Activated T-helper 1 cell treated with anti-CD3 and anti-CD28 coated beads, Interleukin-12 subunit alpha, Interleukin-12 subunit beta, Interleukin-2, Interleukin-4 antibody, amounts not matched to agents 30 ng/mL and 10 ng/mL and 1 ng/mL, durations not matched to agents 14 hours and 24 hours and 36 hours (primary cell): ENCODE results near the gene COL18A1. TPM values are rescaled to one million over a fixed set of nuclear protein-coding genes. Genes with fewer than 3 reads are reported as not detected.

Source experiments
- DNase-seq: peaks from one replicate; pipeline ENCODE4 v3.0.0; 2021; ENCODE audit warnings: low spot score
- H3K27ac Mint-ChIP-seq: one replicate; pipeline ENCODE4 v1.8.0; 2021; ENCODE audit warnings: mild to moderate bottlenecking, mixed read lengths
- H3K27me3 Mint-ChIP-seq: one replicate; pipeline ENCODE4 v1.8.0; 2022; ENCODE audit warnings: mild to moderate bottlenecking, moderate library complexity, mixed read lengths; ENCODE audit not compliant: insufficient read depth
- H3K36me3 Mint-ChIP-seq: one replicate; pipeline ENCODE4 v1.8.0; 2021; ENCODE audit warnings: low read depth, mixed read lengths
- H3K4me1 Mint-ChIP-seq: one replicate; pipeline ENCODE4 v1.8.0; 2021; ENCODE audit warnings: low read depth, mixed read lengths
- H3K4me3 Mint-ChIP-seq: one replicate; pipeline ENCODE4 v1.8.0; 2021; ENCODE audit warnings: mild to moderate bottlenecking, moderate library complexity, mixed read lengths
- H3K9me3 Mint-ChIP-seq: one replicate; pipeline ENCODE4 v1.8.0; 2021; ENCODE audit warnings: mixed read lengths
- intact Hi-C: fragments of 100-400 bp; cut with micrococcal nuclease; formaldehyde crosslinking; loops from one replicate; pipeline ENCODE4 v1.15.1; 2024
- total RNA-seq: library from RNA; stranded (reverse); gene quantifications from 2 replicates; pipeline ENCODE4 v1.2.3, GENCODE V29; 2022

COL18A1 gene
- total RNA-seq = 2.1 and 3.4 TPM in 2 replicates

DNA sequence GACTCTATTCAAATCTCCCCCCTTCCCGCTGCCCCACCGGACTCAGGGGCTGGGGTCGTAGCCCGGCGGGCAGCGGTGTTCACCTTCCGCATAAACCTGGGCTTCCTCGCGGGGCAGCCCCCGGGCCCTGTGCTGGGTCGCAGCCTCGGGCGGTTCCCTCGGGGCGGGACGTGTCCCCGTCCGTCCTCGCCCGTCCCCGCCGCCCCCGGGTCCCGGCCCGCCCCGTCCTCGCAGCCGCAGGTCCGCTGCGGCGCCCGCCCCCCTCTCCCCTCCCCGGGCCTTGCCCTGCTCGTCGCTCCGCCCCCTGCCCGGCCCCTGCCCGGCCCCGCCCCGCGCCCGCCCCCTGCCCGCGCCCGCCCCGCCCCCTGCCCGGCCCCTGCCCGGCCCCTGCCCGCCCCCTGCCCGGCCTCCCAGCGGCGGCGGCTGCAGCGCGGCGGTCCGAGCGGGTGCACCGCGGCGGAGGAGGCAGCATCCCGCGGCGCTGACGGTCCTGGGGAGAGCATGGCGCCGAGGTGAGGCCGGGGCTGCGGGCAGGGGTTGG is at the start of gene COL18A1:
Gene COL18A1, plus strand, starts transcription at position 436 of the 541 bp plus-strand sequence. Its CDS starts 66 bp downstream, at position 502.
- peak within 1 kb of the TSS; percentile 68 for H3K27ac Mint-ChIP-seq
- no peaks in the 10 kb centered on the region for H3K36me3 Mint-ChIP-seq
- peaks cover 4% of the 10 kb centered on the region for H3K4me1 Mint-ChIP-seq
- intact Hi-C loops = loop anchor here (2.0 kb wide), 1 partner anchor 40 kb away; no protein-coding TSS in a partner anchor
- H3K4me3 Mint-ChIP-seq = peak within 1 kb of the TSS; percentile 62
- H3K9me3 Mint-ChIP-seq = peaks cover 6% of the 10 kb centered on the region
- DNase-seq = peak; percentile 20
- peaks cover 47% of the 10 kb centered on the region for H3K27me3 Mint-ChIP-seq

DNA sequence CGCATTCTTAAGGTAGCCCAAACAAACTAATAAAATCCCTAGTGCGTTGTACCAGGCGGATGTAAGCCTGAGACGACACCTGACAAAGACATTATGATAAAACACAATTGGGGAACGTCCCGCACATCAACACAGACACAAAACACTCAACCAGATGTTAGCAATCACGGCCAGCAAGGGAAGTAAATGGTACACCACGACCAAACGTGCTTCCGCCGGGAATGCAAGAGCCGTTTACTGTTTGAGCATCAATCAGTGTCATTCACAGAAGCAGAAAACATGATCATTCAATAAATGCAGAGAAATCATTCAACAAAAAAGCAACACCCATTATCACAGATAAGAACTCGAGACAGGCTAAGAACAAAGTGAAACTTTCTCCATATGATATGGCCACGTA is 49.4 kb upstream of the COL18A1 start:
- H3K4me3 Mint-ChIP-seq = no peak overlapping the region
- intact Hi-C loops = no loop called here
- H3K9me3 Mint-ChIP-seq = no peaks in the 10 kb centered on the region
- no peak for DNase-seq
- H3K27me3 Mint-ChIP-seq = peaks cover 22% of the 10 kb centered on the region
- no peaks in the 10 kb centered on the region for H3K36me3 Mint-ChIP-seq
- H3K27ac Mint-ChIP-seq = no peak overlapping the region
- H3K4me1 Mint-ChIP-seq = peaks cover 7% of the 10 kb centered on the region

DNA sequence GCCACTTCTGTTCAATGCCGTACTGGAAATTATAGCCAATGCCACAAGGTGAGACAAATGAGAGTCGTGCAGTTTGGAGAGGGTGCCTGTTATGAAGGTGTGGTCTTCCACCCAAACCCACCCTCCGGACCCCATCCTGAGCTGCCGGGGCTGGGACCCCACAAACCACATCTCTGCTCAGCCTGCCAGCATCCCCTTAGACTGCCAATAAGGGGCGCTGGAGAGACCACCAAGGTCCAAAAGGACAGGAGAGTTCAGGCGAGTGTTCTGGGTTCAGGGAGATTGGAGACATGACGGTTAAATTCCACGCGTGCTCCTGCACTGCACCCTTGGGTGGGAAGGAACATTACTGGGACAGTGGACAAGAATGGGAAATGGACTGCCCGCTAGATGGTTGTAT is 48.7 kb upstream of the COL18A1 start:
- no peak for DNase-seq
- H3K27ac Mint-ChIP-seq = no peak overlapping the region
- H3K27me3 Mint-ChIP-seq = peaks cover 22% of the 10 kb centered on the region
- no peaks in the 10 kb centered on the region for H3K36me3 Mint-ChIP-seq
- H3K4me1 Mint-ChIP-seq = peaks cover 7% of the 10 kb centered on the region
- H3K4me3 Mint-ChIP-seq = no peak overlapping the region
- intact Hi-C loops = no loop called here
- no peaks in the 10 kb centered on the region for H3K9me3 Mint-ChIP-seq

DNA sequence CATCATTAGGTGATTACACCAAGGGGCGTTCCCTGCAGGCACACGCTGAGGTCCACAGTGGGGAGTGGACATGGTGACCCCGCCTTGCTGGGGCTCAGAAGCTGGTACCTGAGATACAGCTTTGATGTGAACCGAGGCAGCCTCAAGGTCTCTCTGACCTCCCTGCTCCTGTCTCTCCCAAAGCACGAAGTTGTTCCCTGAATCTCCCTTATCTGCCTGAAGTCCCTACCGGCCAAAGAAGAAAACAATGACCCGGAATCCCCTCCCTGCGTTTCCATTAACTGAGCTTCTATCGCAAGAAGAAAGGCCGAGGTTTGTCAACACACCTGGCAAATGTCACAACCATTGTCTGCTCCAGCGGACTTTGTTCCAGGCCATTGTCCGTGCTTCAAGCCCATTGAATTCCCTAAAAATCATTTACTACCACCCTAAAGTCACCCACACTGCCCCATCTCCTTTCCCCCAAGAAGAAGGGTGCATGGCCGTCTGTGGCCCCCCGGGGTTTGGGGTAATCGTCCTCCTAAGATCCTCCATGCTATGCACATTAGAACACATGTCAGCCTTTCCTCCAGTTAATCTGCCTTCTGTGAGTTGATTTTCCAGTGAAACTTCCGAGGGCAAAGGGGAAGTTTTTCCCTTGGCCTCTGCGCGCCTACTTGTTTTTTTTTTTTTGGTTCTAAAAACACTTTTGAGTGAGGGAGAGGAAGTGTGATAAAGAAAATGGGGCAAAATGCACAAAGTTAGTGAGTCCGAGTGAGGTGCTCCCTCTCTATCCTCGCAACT is 48.1 kb upstream of the COL18A1 start:
- H3K27ac Mint-ChIP-seq = no peak overlapping the region
- peaks cover 22% of the 10 kb centered on the region for H3K27me3 Mint-ChIP-seq
- peaks cover 7% of the 10 kb centered on the region for H3K4me1 Mint-ChIP-seq
- H3K4me3 Mint-ChIP-seq = no peak overlapping the region
- no peak for DNase-seq
- no peaks in the 10 kb centered on the region for H3K9me3 Mint-ChIP-seq
- no peaks in the 10 kb centered on the region for H3K36me3 Mint-ChIP-seq
- intact Hi-C loops = no loop called here

DNA sequence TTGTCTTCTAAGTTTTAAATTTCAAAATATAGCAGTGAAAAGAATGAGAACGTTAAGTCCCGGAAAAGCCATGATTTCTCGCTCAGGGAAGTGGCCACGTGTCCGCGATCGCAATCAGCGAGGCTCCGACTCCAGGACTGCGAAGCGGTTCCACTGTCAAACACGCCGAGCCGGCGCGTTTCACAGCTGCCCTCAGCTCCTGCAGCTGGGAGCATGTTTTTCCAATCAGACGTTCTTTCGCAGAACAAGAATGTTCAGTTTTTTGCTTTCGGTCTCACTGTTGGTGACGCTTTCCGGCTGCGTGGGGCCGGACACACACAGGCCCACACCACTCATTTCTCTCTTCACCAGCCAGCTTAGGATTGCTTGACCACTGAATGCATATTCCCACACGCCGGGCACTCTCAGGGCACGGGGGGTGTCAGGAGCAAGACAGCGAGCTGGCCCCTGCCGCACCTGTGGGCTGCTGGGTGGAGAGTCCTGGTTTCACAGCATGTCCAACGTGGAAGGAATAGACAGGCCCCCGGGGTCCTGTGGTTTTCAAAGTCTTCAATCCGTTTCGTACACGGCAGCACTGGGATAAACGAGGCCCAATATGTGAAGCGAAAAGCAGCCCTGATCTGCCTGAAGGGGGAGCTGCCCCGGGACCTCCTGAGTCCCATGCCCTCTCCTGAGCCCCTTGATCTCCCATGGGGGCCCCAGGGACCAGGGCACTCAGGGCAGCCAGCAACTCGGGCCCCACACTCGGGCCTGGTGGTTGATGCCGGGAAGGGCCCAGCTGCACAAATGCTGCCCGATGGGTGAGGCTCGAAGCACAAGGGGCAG is 47.3 kb upstream of the COL18A1 start:
- intact Hi-C loops = no loop called here
- H3K4me1 Mint-ChIP-seq = peaks cover 7% of the 10 kb centered on the region
- no peak overlapping the region for H3K27ac Mint-ChIP-seq
- no peak overlapping the region for H3K4me3 Mint-ChIP-seq
- H3K27me3 Mint-ChIP-seq = peaks cover 22% of the 10 kb centered on the region
- no peaks in the 10 kb centered on the region for H3K9me3 Mint-ChIP-seq
- no peak for DNase-seq
- no peaks in the 10 kb centered on the region for H3K36me3 Mint-ChIP-seq

DNA sequence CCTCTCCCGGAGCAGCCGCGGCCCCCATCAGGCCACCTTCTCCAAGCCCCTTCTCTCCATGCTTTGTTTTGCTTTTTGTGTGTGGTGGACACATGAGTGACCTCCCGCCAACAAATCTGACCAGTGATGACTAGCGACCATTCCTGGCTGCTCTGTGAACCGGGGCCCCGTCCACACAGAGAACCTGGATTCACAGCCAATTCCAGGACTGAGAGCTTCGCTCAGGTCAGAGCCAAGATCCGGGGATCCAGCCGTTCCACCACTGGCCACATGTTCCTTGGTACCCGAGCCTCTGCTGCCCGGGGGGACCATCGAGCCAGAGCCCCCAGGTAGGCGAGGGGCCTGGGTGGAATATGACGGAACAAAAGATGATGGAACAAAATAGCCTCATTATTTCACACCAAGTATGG is 46.7 kb upstream of the COL18A1 start:
- no peak overlapping the region for H3K27ac Mint-ChIP-seq
- H3K36me3 Mint-ChIP-seq = no peaks in the 10 kb centered on the region
- intact Hi-C loops = no loop called here

DNA sequence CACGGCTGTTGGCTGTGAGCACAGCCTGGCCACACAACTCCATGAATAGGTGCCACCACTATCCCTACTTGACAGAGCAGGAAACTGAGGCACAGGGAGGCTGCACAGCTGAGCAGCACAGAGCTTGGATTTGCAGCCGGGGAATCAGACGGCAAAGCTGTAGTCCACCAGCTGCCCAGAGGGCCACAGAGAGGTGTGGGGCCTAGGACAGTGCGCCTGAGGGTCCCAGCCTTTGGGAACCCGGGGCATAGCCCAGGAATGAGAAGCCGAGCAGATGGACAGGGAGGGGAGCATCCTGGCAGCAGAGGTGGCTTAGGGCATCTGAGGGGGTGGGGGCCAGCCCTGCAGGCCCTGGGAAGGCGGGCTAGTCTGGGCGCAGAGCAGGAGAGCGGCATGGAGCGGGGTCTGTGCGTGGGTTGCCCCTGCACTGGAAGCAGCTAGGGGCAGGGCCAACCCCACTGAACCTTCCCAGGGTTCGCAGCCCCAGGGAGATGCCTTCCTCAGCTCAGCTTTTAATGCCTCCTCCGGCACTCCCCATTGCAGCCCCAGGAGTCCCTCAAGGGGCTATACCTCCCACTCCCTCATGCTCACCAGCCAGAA is 46.2 kb upstream of the COL18A1 start:
- peaks cover 18% of the 10 kb centered on the region for H3K27me3 Mint-ChIP-seq
- DNase-seq = no peak
- intact Hi-C loops = no loop called here

More for the DNA sequence above, 46.7 kb upstream of the COL18A1 start:
- H3K27me3 Mint-ChIP-seq = peaks cover 22% of the 10 kb centered on the region
- no peak overlapping the region for H3K4me3 Mint-ChIP-seq
- DNase-seq = no peak
- H3K4me1 Mint-ChIP-seq = peaks cover 7% of the 10 kb centered on the region
- H3K9me3 Mint-ChIP-seq = no peaks in the 10 kb centered on the region

DNA sequence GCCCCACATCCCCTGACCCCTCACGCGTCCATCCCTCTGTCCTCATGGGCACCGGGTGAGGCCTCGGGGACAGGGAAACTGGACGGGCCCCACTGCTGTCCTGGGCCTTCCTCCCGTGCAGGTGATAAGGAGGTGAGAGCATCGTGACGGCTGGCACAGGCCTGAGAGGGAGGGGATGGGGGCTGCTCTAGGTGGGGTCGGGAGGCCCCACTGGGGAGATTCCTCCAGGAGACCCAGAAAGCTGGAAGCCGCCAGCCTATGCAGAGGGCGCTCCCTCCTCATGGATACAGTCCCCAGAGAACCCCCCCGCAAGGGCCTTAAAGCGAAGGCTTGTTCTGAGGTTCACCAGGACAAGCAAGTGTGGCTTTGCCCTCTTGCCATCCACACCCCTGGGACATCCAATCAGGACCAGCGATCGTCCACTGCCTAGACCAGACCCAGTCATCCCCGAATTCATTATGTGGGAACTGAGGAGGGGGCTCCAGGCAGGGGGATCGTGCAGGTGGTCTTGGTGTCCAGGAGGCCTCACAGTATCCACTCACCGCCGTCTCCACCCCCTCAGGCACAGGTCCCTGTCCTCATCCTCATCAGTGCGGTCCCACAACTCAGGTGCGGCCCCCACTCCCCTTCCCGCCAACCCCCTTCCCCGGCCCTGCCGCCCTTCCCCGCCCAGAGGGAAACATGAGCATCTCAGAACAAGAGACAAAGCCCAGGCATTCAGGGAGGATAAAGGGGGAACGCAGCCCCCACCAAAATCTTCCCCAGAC is 45.3 kb upstream of the COL18A1 start:
- no peak for DNase-seq
- Mint-ChIP-seq H3K4me3 (no peak overlapping the region), H3K36me3 (no peaks in the 10 kb centered on the region), H3K27me3 (peaks cover 16% of the 10 kb centered on the region), H3K27ac (no peak overlapping the region), H3K4me1 (peaks cover 14% of the 10 kb centered on the region), H3K9me3 (no peaks in the 10 kb centered on the region)
- intact Hi-C loops = no loop called here

More for the DNA sequence above, 46.2 kb upstream of the COL18A1 start:
- Mint-ChIP-seq H3K4me3 (no peak overlapping the region), H3K27ac (no peak overlapping the region), H3K36me3 (no peaks in the 10 kb centered on the region), H3K9me3 (no peaks in the 10 kb centered on the region), H3K4me1 (peaks cover 8% of the 10 kb centered on the region)

DNA sequence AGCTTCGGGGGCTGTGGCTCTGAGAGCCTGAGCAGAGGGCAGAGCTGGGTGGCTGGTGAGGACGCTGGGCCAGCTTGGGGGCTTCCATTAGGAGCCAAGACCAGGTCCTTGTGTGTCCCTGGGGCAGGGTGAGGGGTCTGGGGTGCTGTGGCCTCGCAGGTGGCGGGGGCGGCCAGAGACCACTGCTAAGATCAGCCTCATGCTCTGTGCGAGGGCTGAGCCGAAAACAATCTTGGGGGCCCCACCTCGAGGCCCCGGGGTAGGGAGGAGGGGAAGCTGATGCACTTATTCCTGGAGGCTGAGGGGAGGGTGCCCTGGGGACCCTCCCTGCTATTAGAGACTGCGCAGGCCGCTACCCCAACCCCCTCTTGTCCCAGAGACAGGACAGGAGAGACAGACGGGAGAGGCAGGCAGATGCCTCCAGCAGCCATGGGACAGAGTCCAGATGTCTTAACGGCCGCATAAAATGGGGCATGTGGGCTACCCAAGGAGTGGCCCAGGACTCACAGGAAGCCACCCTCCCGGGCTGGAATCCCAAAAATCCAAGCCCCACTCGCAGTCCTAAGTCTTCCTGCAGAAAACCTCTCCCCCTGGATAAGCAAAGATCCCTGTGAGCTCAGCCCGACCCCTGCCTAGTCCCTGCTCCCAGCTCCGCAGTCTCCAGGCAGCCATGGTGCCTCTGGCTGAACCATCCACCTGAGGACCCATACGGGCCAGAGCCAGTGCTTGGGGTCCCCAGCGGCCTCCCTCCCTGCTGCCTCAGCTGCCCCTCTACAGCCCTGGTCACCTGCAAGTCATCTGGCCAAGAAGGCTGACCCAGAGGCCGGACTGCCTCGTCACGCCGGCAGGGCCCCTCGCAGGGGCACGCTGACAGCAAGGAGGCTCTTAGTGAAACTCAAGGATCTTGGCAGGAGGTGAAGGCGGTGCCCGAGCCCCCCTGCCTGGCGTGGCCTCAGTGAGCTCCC is 43.6 kb upstream of the COL18A1 start:
- peaks cover 7% of the 10 kb centered on the region for H3K4me1 Mint-ChIP-seq
- no peaks in the 10 kb centered on the region for H3K36me3 Mint-ChIP-seq
- DNase-seq = no peak
- H3K27ac Mint-ChIP-seq = no peak overlapping the region
- H3K9me3 Mint-ChIP-seq = no peaks in the 10 kb centered on the region
- intact Hi-C loops = no loop called here
- no peak overlapping the region for H3K4me3 Mint-ChIP-seq
- H3K27me3 Mint-ChIP-seq = peaks cover 2% of the 10 kb centered on the region

DNA sequence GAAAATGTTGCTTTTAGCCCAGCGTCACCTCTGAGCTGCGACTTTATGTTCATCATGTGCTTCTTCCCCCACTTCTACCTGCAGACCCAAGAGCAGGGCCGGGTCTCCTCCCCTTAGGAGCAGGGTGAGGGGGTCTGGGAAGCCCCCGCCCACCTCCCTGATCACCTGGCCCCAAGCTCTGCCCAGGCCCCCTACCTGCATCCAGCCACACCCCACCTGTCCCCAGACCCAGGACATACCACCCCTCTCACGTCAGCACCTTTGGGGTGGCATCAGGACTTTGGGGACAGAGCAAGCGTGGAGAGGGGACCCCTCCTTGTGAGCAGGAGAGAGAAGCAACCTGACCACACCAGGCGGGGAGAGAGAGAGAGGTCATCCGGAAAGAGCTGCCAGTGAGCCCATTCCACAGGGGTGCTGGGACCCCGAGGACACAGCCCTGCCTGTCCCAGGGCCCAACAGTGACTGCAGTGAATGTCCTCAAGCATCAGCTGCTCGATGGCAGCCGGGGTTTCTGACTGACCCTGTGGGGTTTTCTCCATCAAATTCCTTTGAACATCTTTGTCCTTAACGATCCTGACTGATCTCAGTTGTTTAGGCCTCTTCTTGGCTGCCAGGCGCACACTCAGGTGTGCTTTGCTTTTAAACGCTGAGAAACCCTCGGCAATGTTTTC is 42.8 kb upstream of the COL18A1 start:
- Mint-ChIP-seq H3K36me3 (no peaks in the 10 kb centered on the region), H3K4me1 (peaks cover 7% of the 10 kb centered on the region), H3K27me3 (no peaks in the 10 kb centered on the region), H3K27ac (no peak overlapping the region), H3K9me3 (no peaks in the 10 kb centered on the region), H3K4me3 (no peak overlapping the region)
- no peak for DNase-seq
- intact Hi-C loops = no loop called here

DNA sequence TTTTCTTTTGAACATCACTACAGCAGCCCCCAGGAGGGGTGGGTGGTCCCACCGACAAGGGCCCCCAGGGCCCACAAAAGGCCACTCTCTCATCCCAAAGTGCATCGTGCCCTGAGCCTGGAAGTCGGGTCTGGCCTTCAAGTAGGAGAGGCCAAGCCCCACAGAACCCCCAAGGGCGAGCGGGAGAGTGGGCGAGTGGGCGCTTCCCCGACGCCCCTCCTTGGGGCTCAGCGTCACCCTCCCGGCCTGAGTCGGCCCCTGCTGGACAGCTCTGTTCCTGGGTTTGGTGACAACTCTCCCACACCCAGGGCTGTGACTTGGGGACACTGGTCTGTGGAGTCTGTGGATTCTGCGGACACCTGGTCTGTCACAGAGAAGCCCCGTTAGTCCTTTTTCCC is 42.2 kb upstream of the COL18A1 start:
- intact Hi-C loops = no loop called here
- peaks cover 7% of the 10 kb centered on the region for H3K4me1 Mint-ChIP-seq
- H3K9me3 Mint-ChIP-seq = no peaks in the 10 kb centered on the region
- peaks cover 2% of the 10 kb centered on the region for H3K27me3 Mint-ChIP-seq
- H3K36me3 Mint-ChIP-seq = no peaks in the 10 kb centered on the region
- no peak overlapping the region for H3K4me3 Mint-ChIP-seq
- no peak overlapping the region for H3K27ac Mint-ChIP-seq
- no peak for DNase-seq
